DND-41 (cell line): ENCODE measurements around the gene FYB1.

Experiments
- EZH2 ChIP-seq: IDR thresholded peaks from 3 replicates; pipeline ENCODE4 v1.6.1; 2012; ENCODE audit warnings: borderline replicate concordance, low read depth, mild to moderate bottlenecking, moderate library complexity, low read length, inconsistent platforms; ENCODE audit not compliant: severe bottlenecking
- TF ChIP-seq, protein P1 (sequence below): IDR thresholded peaks from 2 replicates; pipeline ENCODE4 v1.5.1; 2012; ENCODE audit warnings: borderline replicate concordance, low read length, moderate library complexity, mild to moderate bottlenecking; ENCODE audit not compliant: poor library complexity, severe bottlenecking; ENCODE audit errors: extremely low read depth

DNA sequence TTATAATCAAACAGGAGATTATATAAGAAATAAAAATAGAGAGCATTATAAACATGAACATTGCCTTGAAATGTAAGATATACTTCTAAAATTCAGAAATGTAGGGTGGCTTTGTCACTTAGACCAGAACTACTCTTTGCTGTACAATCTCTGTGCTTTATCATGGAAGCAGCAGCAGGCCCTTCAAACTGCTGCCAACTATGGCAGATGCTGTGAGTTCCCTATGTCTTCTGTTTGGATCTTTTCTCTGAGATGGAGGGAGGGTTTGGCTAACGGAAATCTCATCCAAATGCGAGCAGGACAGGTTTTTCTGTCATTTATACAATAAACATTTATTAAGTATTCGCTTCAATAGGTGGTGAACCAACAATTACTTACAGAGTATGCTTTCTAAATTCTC lies 110.4 kb downstream of the FYB1 start:
- TF ChIP-seq, protein P1, sequence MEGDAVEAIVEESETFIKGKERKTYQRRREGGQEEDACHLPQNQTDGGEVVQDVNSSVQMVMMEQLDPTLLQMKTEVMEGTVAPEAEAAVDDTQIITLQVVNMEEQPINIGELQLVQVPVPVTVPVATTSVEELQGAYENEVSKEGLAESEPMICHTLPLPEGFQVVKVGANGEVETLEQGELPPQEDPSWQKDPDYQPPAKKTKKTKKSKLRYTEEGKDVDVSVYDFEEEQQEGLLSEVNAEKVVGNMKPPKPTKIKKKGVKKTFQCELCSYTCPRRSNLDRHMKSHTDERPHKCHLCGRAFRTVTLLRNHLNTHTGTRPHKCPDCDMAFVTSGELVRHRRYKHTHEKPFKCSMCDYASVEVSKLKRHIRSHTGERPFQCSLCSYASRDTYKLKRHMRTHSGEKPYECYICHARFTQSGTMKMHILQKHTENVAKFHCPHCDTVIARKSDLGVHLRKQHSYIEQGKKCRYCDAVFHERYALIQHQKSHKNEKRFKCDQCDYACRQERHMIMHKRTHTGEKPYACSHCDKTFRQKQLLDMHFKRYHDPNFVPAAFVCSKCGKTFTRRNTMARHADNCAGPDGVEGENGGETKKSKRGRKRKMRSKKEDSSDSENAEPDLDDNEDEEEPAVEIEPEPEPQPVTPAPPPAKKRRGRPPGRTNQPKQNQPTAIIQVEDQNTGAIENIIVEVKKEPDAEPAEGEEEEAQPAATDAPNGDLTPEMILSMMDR, result no peak
- no peak for TF ChIP-seq EZH2
